Measurements from ENCODE around the gene PSTPIP1. TPM values are rescaled to one million over a fixed set of nuclear protein-coding genes. Genes with fewer than 3 reads are reported as not detected.

PSTPIP1 gene
- polyA plus RNA-seq, 2 of the 4 experiments (the other 2 are of a cell fraction), result not detected

GRCh38 chr15:77045985-77046384 is 51.1 kb downstream of the PSTPIP1 start:
- POLR2A ChIA-PET, result no interaction called here
- TF ChIP-seq HES2 (IDR thresholded peaks at IDR 0.05) (no peak), SREBF2 (IDR thresholded peaks at IDR 0.05) (no peak), ESRRA (IDR thresholded peaks at IDR 0.05; ENCODE audit: borderline replicate concordance, low read length) (no peak), JUNB (IDR thresholded peaks at IDR 0.05) (no peak), PHF8 (IDR thresholded peaks at IDR 0.05; ENCODE audit: borderline replicate concordance, low read depth) (no peak), BHLHE40 (IDR thresholded peaks at IDR 0.05; ENCODE audit: low read depth, low read length) (no peak), EHMT2 (IDR thresholded peaks at IDR 0.05; ENCODE audit: low read depth) (no peak), BCL3 (IDR thresholded peaks at IDR 0.05) (no peak), RCOR1 (IDR thresholded peaks at IDR 0.05; ENCODE audit: low read depth, low read length) (no peak), POLR2AphosphoS2 (conservative IDR thresholded peaks at IDR 0.05; ENCODE audit: low read length) (no peak), RNF2 (IDR thresholded peaks at IDR 0.05; ENCODE audit: borderline replicate concordance, low read depth) (no peak), NR3C1 (IDR thresholded peaks at IDR 0.05) (no peak), USF2 (IDR thresholded peaks at IDR 0.05) (no peak), ZC3H11A (IDR thresholded peaks at IDR 0.05) (no peak), CBX8 (IDR thresholded peaks at IDR 0.05) (no peak), ATOH8 (CRISPR knock-in tag; IDR thresholded peaks at IDR 0.05; ENCODE audit: low read depth) (no peak), RAD21 (conservative IDR thresholded peaks at IDR 0.05 in 1 of 2, IDR thresholded peaks at IDR 0.05 in 1 of 2) (no peak), CHD2 (IDR thresholded peaks at IDR 0.05; ENCODE audit: low read length, partially characterized antibody) (no peak), HEYL (CRISPR knock-in tag; IDR thresholded peaks at IDR 0.05) (no peak)
- no peak for ATAC-seq
- no peak for FAIRE-seq
- 98% methylated on average over 1 of the region's 1 CpG for whole genome bisulfite sequencing (ENCODE audit: missing lambda C conversion rate)
- DNase-seq (ENCODE audit: low read depth in 1 of 2, low spot score in 1 of 2), result no peak
- H3K4me3 ChIP-seq, result no peak overlapping the region
- H3K4me1 ChIP-seq, result 0 out of 3 replicates have a peak, but pooled peaks cover 3% of the 10 kb centered on the region
- CTCF ChIA-PET, result interaction anchor here (1.2 to 4.8 kb wide), 8 partner anchors 9 to 497 kb away, joined by 3 to 29 read pairs (median 6); no protein-coding TSS in a partner anchor
- H3K4me2 ChIP-seq, result no peak overlapping the region
- H3K9me3 ChIP-seq, result no peaks in the 10 kb centered on the region
- no peak overlapping the region for H3K27ac ChIP-seq

- H3K9me3 ChIP-seq, result no peaks in the 10 kb centered on the region
- CTCF ChIA-PET, result interaction anchor here (0.6 to 4.8 kb wide), 7 partner anchors 10 to 1158 kb away, joined by 3 to 29 read pairs (median 6); no protein-coding TSS in a partner anchor
- H3K4me1 ChIP-seq, result 0 out of 3 replicates have a peak, but pooled peaks cover 3% of the 10 kb centered on the region
- POLR2A ChIA-PET, result no interaction called here
- no peak overlapping the region for H3K27ac ChIP-seq
- no peak overlapping the region for H3K4me3 ChIP-seq
- no peak for FAIRE-seq
- no peak overlapping the region for H3K4me2 ChIP-seq
- no peak for TF ChIP-seq KDM1A (IDR thresholded peaks at IDR 0.05; ENCODE audit: low read depth)
- no peak for TF ChIP-seq HDAC2 (IDR thresholded peaks at IDR 0.05)
- no peak for TF ChIP-seq MAFK (IDR thresholded peaks at IDR 0.05; ENCODE audit: partially characterized antibody)
- TF ChIP-seq, protein P1, sequence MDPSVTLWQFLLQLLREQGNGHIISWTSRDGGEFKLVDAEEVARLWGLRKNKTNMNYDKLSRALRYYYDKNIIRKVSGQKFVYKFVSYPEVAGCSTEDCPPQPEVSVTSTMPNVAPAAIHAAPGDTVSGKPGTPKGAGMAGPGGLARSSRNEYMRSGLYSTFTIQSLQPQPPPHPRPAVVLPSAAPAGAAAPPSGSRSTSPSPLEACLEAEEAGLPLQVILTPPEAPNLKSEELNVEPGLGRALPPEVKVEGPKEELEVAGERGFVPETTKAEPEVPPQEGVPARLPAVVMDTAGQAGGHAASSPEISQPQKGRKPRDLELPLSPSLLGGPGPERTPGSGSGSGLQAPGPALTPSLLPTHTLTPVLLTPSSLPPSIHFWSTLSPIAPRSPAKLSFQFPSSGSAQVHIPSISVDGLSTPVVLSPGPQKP (IDR thresholded peaks at IDR 0.05; ENCODE audit: low read depth, low read length), result no peak
- no peak for TF ChIP-seq E2F6 (IDR thresholded peaks at IDR 0.05; ENCODE audit: borderline replicate concordance, low read depth)
- TF ChIP-seq JUNB (IDR thresholded peaks at IDR 0.05), result no peak
- no peak for TF ChIP-seq RFX5 (IDR thresholded peaks at IDR 0.05)
- no peak for TF ChIP-seq HOXB13 (CRISPR knock-in tag; IDR thresholded peaks at IDR 0.05; ENCODE audit: low read depth)
- TF ChIP-seq CEBPB (IDR thresholded peaks at IDR 0.05), result no peak
- TF ChIP-seq RARB (CRISPR knock-in tag; IDR thresholded peaks at IDR 0.05), result no peak
- TF ChIP-seq TP53 (CRISPR knock-in tag; IDR thresholded peaks at IDR 0.05), result no peak
- TF ChIP-seq HEYL (CRISPR knock-in tag; IDR thresholded peaks at IDR 0.05), result no peak
- no peak for TF ChIP-seq ZNF302 (CRISPR knock-in tag; IDR thresholded peaks at IDR 0.05)
- no peak for TF ChIP-seq MAZ (IDR thresholded peaks at IDR 0.05; ENCODE audit: borderline replicate concordance, low read depth, low read length)
- ATAC-seq, result no peak
- 95% methylated on average over 7 of the region's 7 CpGs for WGBS (ENCODE audit: missing lambda C conversion rate)
- no peak for DNase-seq (ENCODE audit: low read depth in 1 of 2, low spot score in 1 of 2)
These were observed 51.9 kb downstream of the PSTPIP1 start for GRCh38 chr15:77046704-77047412.
